ENCODE data around the gene SEZ6.

GRCh38 chr17:28968914-28969295 is 36.9 kb downstream of the SEZ6 start:
- TF ChIP-seq CTCF (IDR thresholded peaks at IDR 0.05), result no peak
- TF ChIP-seq EZH2 (IDR thresholded peaks at IDR 0.05), result no peak
- no peak for TF ChIP-seq EZH2phosphoT487 (IDR thresholded peaks at IDR 0.05)

All from neural progenitor cell (in vitro differentiated cells).